ENCODE results near the gene SPDYC. TPM values are rescaled to one million over a fixed set of nuclear protein-coding genes. Genes with fewer than 3 reads are reported as not detected.

Gene SPDYC
- total RNA-seq, 1 donor from 2014 or later = not detected

GRCh38 chr11:65124480-65125196 lies 45.4 kb upstream of the SPDYC start:
- Mint-ChIP-seq H3K27ac (ENCODE audit: unreplicated experiment) (no peak overlapping the region), H3K4me3 (ENCODE audit: unreplicated experiment) (peak overlapping the region; percentile 8), H3K4me1 (ENCODE audit: unreplicated experiment) (peaks cover 14% of the 10 kb centered on the region), H3K27me3 (ENCODE audit: unreplicated experiment) (peaks cover 7% of the 10 kb centered on the region), H3K36me3 (ENCODE audit: low read depth, unreplicated experiment) (peaks cover 27% of the 10 kb centered on the region), H3K9me3 (ENCODE audit: unreplicated experiment) (no peaks in the 10 kb centered on the region)
- TF ChIP-seq CTCF (IDR thresholded peaks at IDR 0.05; ENCODE audit: unreplicated experiment) = no peak
- DNase-seq (ENCODE audit: low spot score) = no peak

GRCh38 chr11:65125197-65126056 lies 44.6 kb upstream of the SPDYC start:
- peaks cover 24% of the 10 kb centered on the region for H3K36me3 Mint-ChIP-seq (ENCODE audit: low read depth, unreplicated experiment)
- H3K9me3 Mint-ChIP-seq (ENCODE audit: unreplicated experiment) = no peaks in the 10 kb centered on the region
- peaks cover 4% of the 10 kb centered on the region for H3K27me3 Mint-ChIP-seq (ENCODE audit: unreplicated experiment)
- H3K4me1 Mint-ChIP-seq (ENCODE audit: unreplicated experiment) = peaks cover 14% of the 10 kb centered on the region
- no peak overlapping the region for H3K4me3 Mint-ChIP-seq (ENCODE audit: unreplicated experiment)
- no peak for TF ChIP-seq CTCF (IDR thresholded peaks at IDR 0.05; ENCODE audit: unreplicated experiment)
- no peak overlapping the region for H3K27ac Mint-ChIP-seq (ENCODE audit: unreplicated experiment)
- DNase-seq (ENCODE audit: low spot score) = no peak

- Mint-ChIP-seq H3K4me3 (ENCODE audit: unreplicated experiment) (no peak overlapping the region), H3K4me1 (ENCODE audit: unreplicated experiment) (peaks cover 7% of the 10 kb centered on the region), H3K36me3 (ENCODE audit: low read depth, unreplicated experiment) (peaks cover 23% of the 10 kb centered on the region), H3K27ac (ENCODE audit: unreplicated experiment) (no peak overlapping the region), H3K27me3 (ENCODE audit: unreplicated experiment) (peaks cover 2% of the 10 kb centered on the region), H3K9me3 (ENCODE audit: unreplicated experiment) (no peaks in the 10 kb centered on the region)
- no peak for DNase-seq (ENCODE audit: low spot score)
- TF ChIP-seq CTCF (IDR thresholded peaks at IDR 0.05; ENCODE audit: unreplicated experiment) = no peak
Measured at GRCh38 chr11:65126624-65127274, 43.3 kb upstream of the SPDYC start.

GRCh38 chr11:65127473-65128181 lies 42.4 kb upstream of the SPDYC start:
- Mint-ChIP-seq H3K36me3 (ENCODE audit: low read depth, unreplicated experiment) (peaks cover 22% of the 10 kb centered on the region), H3K4me3 (ENCODE audit: unreplicated experiment) (peak overlapping the region; percentile 47), H3K4me1 (ENCODE audit: unreplicated experiment) (peaks cover 2% of the 10 kb centered on the region), H3K27ac (ENCODE audit: unreplicated experiment) (no peak overlapping the region), H3K27me3 (ENCODE audit: unreplicated experiment) (peaks cover 2% of the 10 kb centered on the region), H3K9me3 (ENCODE audit: unreplicated experiment) (no peaks in the 10 kb centered on the region)
- no peak for TF ChIP-seq CTCF (IDR thresholded peaks at IDR 0.05; ENCODE audit: unreplicated experiment)
- DNase-seq (ENCODE audit: low spot score) = no peak
